Hindlimb muscle (tissue), 1 donor: ENCODE results near the gene ALPI. TPM values are rescaled to one million over a fixed set of nuclear protein-coding genes. Genes with fewer than 3 reads are reported as not detected.
"Not testable (repeated sequence)": the region's sequence is repeated elsewhere in the genome, so short reads cannot be mapped to it uniquely, and the experiment has no call there.

Experiments
- DNase-seq: peaks from one replicate; pipeline ENCODE4 v3.0.0-alpha.2; 2013
- polyA plus RNA-seq: library from polyadenylated mRNA; unstranded; fragments of 120-200 nt; gene quantifications from one replicate; pipeline ENCODE4 v1.2.1, GENCODE V29; 2013; ENCODE audit not compliant: insufficient read length

Gene ALPI
- not detected for polyA plus RNA-seq

GRCh38 chr2:232455426-232456255, at the start of gene ALPI:
TSS of gene ALPI (plus strand) at chr2:232456153. CDS start at chr2:232456200, 47 bp downstream.
- DNase-seq: no peak

- no peak for DNase-seq
These were observed 49.2 kb upstream of the ALPI start, which contains the start of gene ALPG for GRCh38 chr2:232406556-232407310. TSS of gene ALPG (plus strand) at chr2:232406844. CDS start at chr2:232406895, 51 bp downstream.

GRCh38 chr2:232407428-232408150, 48.4 kb upstream of the ALPI start:
- DNase-seq: not testable (repeated sequence)

- not testable (repeated sequence) for DNase-seq
These were observed 47.7 kb upstream of the ALPI start for GRCh38 chr2:232408269-232408668.

- not testable (repeated sequence) for DNase-seq
These were observed 46.3 kb upstream of the ALPI start for GRCh38 chr2:232409617-232410016.

GRCh38 chr2:232410238-232410900, 45.6 kb upstream of the ALPI start:
- DNase-seq: no peak

- no peak for DNase-seq
These were observed 43.9 kb upstream of the ALPI start for GRCh38 chr2:232411901-232412629.

- DNase-seq: no peak
These were observed 43.0 kb upstream of the ALPI start for GRCh38 chr2:232412986-232413385.

GRCh38 chr2:232415138-232415690, 40.7 kb upstream of the ALPI start:
- DNase-seq: no peak

GRCh38 chr2:232415736-232416520, 40.0 kb upstream of the ALPI start:
- DNase-seq: no peak

GRCh38 chr2:232416521-232417470, 39.2 kb upstream of the ALPI start:
- no peak for DNase-seq

- DNase-seq: no peak
These were observed 38.5 kb upstream of the ALPI start for GRCh38 chr2:232417489-232417888.

GRCh38 chr2:232418056-232418455, 37.9 kb upstream of the ALPI start:
- no peak for DNase-seq

GRCh38 chr2:232418466-232419244, 37.3 kb upstream of the ALPI start:
- DNase-seq: peak; percentile 14

- DNase-seq: no peak
These were observed 36.5 kb upstream of the ALPI start for GRCh38 chr2:232419245-232420072.

GRCh38 chr2:232420073-232420454, 35.9 kb upstream of the ALPI start:
- no peak for DNase-seq

GRCh38 chr2:232420463-232421188, 35.3 kb upstream of the ALPI start:
- DNase-seq: peak; percentile 17
